Activated CD4-positive, alpha-beta T cell treated with anti-CD3 and anti-CD28 coated beads for 36 hours (primary cell): ENCODE measurements around the gene KIAA0232. TPM values are rescaled to one million over a fixed set of nuclear protein-coding genes. Genes with fewer than 3 reads are reported as not detected.

Source experiments
- ATAC-seq: fragments of 200-7000 bp; cut with Tn5 transposase; one replicate; pipeline ENCODE4 v1.10.0; 2021; ENCODE audit warnings: mild to moderate bottlenecking, moderate library complexity
- CTCF ChIA-PET: fragments of 350-600 bp; sonication (Branson Sonifier 250); formaldehyde crosslinking; loops from one replicate; lab custom pipeline; 2021; ENCODE audit warnings: antibody characterized with exemption; lab: Charles Lee
- POLR2A ChIA-PET: fragments of 350-600 bp; sonication (Branson Sonifier 250); formaldehyde crosslinking; loops from one replicate; lab custom pipeline; 2021; ENCODE audit warnings: antibody characterized with exemption, inconsistent platforms; lab: Charles Lee
- DNase-seq: peaks from one replicate; pipeline ENCODE4 v3.0.0-alpha.2; 2020
- H3K27ac Mint-ChIP-seq: one replicate; pipeline ENCODE4 v1.8.0; 2021; ENCODE audit warnings: mixed read lengths
- H3K27me3 Mint-ChIP-seq: one replicate; pipeline ENCODE4 v1.8.0; 2021; ENCODE audit warnings: mixed read lengths
- H3K36me3 Mint-ChIP-seq: one replicate; pipeline ENCODE4 v1.8.0; 2021; ENCODE audit warnings: low read depth, mixed read lengths
- H3K4me1 Mint-ChIP-seq: one replicate; pipeline ENCODE4 v1.8.0; 2021; ENCODE audit warnings: mixed read lengths
- H3K4me3 Mint-ChIP-seq: one replicate; pipeline ENCODE4 v1.8.0; 2021; ENCODE audit warnings: mild to moderate bottlenecking, moderate library complexity, mixed read lengths
- H3K9me3 Mint-ChIP-seq: one replicate; pipeline ENCODE4 v1.8.0; 2021; ENCODE audit warnings: low read depth, mixed read lengths
- intact Hi-C, 2 experiments: fragments of 100-400 bp; cut with DNase I in 1 of 2; cut with micrococcal nuclease in 1 of 2; formaldehyde crosslinking; loops; one replicate each; pipeline versions ENCODE4 v1.14.2 to v1.15.1; 2022 to 2024; cut with DNase I, micrococcal nuclease
- total RNA-seq, 2 experiments: library from RNA; stranded (reverse); gene quantifications; one replicate each; pipeline ENCODE4 v1.2.3, GENCODE V29; 2021

KIAA0232 gene
- total RNA-seq, 2 experiments from 2014 or later = 9.4 to 13.1 TPM

- Mint-ChIP-seq H3K36me3 (peaks cover 28% of the 10 kb centered on the region), H3K9me3 (no peaks in the 10 kb centered on the region), H3K4me1 (no peaks in the 10 kb centered on the region), H3K27ac (no peak overlapping the region), H3K4me3 (no peak overlapping the region), H3K27me3 (no peaks in the 10 kb centered on the region)
- CTCF ChIA-PET = interaction anchor here (0.8 to 6.2 kb wide), 9 partner anchors 10 to 167 kb away, joined by 3 to 157 read pairs (median 14); partner anchors contain the start of gene BLOC1S4
- intact Hi-C loops = loop anchor here (1.0 to 5.0 kb wide), 4 partner anchors 92 to 201 kb away; partner anchors contain the start of gene KIAA0232 (in 2 of the 2)
- POLR2A ChIA-PET = no interaction called here
- ATAC-seq = no peak
- no peak for DNase-seq
Observed at GRCh38 chr4:6874981-6875380, 92.5 kb downstream of the KIAA0232 start.

- Mint-ChIP-seq H3K36me3 (peaks cover 30% of the 10 kb centered on the region), H3K4me1 (no peaks in the 10 kb centered on the region), H3K4me3 (no peak overlapping the region), H3K9me3 (no peaks in the 10 kb centered on the region), H3K27me3 (no peaks in the 10 kb centered on the region), H3K27ac (no peak overlapping the region)
- ATAC-seq (no peak), DNase-seq (no peak)
- CTCF ChIA-PET = interaction anchor here (1.9 to 6.2 kb wide), 5 partner anchors 11 to 157 kb away, joined by 5 to 157 read pairs (median 17); partner anchors contain the start of gene BLOC1S4
- intact Hi-C loops = loop anchor here in 1 of 2 experiments (2.0 kb wide), 1 partner anchor 93 kb away; the partner anchor contains the start of gene KIAA0232
- POLR2A ChIA-PET = no interaction called here
Observed at GRCh38 chr4:6875431-6875831, 92.9 kb downstream of the KIAA0232 start.

- intact Hi-C loops = no loop called here
- DNase-seq (no peak), ATAC-seq (no peak)
- Mint-ChIP-seq H3K4me3 (no peak overlapping the region), H3K9me3 (no peaks in the 10 kb centered on the region), H3K27ac (no peak overlapping the region), H3K4me1 (no peaks in the 10 kb centered on the region), H3K36me3 (peaks cover 35% of the 10 kb centered on the region), H3K27me3 (no peaks in the 10 kb centered on the region)
- POLR2A ChIA-PET = no interaction called here
- CTCF ChIA-PET = interaction anchor here (0.7 to 6.2 kb wide), 2 partner anchors 158 to 1323 kb away, joined by 4 to 157 read pairs; partner anchors contain the start of genes BLOC1S4 and SH3TC1
Observed at GRCh38 chr4:6876440-6876839, 93.9 kb downstream of the KIAA0232 start.

- DNase-seq (no peak), ATAC-seq (no peak)
- POLR2A ChIA-PET = no interaction called here
- H3K9me3 Mint-ChIP-seq = no peaks in the 10 kb centered on the region
- CTCF ChIA-PET = interaction anchor here (6.2 kb wide), 1 partner anchor 159 kb away, joined by 157 read pairs; the partner anchor contains the start of gene BLOC1S4
- H3K4me1 Mint-ChIP-seq = no peaks in the 10 kb centered on the region
- H3K27ac Mint-ChIP-seq = no peak overlapping the region
- H3K27me3 Mint-ChIP-seq = no peaks in the 10 kb centered on the region
- peaks cover 38% of the 10 kb centered on the region for H3K36me3 Mint-ChIP-seq
- H3K4me3 Mint-ChIP-seq = no peak overlapping the region
- intact Hi-C loops = no loop called here
Observed at GRCh38 chr4:6877067-6877466, 94.5 kb downstream of the KIAA0232 start.

- DNase-seq (no peak), ATAC-seq (no peak)
- CTCF ChIA-PET = interaction anchor here (0.6 to 0.9 kb wide), 2 partner anchors 54 to 438 kb away, joined by 3 read pairs; no protein-coding TSS in a partner anchor
- H3K9me3 Mint-ChIP-seq = no peaks in the 10 kb centered on the region
- peak overlapping the region; percentile 3 for H3K27ac Mint-ChIP-seq
- intact Hi-C loops = no loop called here
- H3K36me3 Mint-ChIP-seq = peaks cover 46% of the 10 kb centered on the region
- H3K27me3 Mint-ChIP-seq = no peaks in the 10 kb centered on the region
- no peak overlapping the region for H3K4me3 Mint-ChIP-seq
- no peaks in the 10 kb centered on the region for H3K4me1 Mint-ChIP-seq
- POLR2A ChIA-PET = no interaction called here
Observed at GRCh38 chr4:6878451-6879059, 96.0 kb downstream of the KIAA0232 start.

- no peak overlapping the region for H3K27ac Mint-ChIP-seq
- ATAC-seq (no peak), DNase-seq (no peak)
- H3K36me3 Mint-ChIP-seq = peaks cover 42% of the 10 kb centered on the region
- no peaks in the 10 kb centered on the region for H3K27me3 Mint-ChIP-seq
- intact Hi-C loops = no loop called here
- CTCF ChIA-PET = no interaction called here
- H3K4me1 Mint-ChIP-seq = no peaks in the 10 kb centered on the region
- no peak overlapping the region for H3K4me3 Mint-ChIP-seq
- POLR2A ChIA-PET = no interaction called here
- no peaks in the 10 kb centered on the region for H3K9me3 Mint-ChIP-seq
Observed at GRCh38 chr4:6880691-6881090, 98.2 kb downstream of the KIAA0232 start.

- CTCF ChIA-PET = interaction anchor here (0.7 kb wide), 1 partner anchor 1389 kb away, joined by 3 read pairs; no protein-coding TSS in a partner anchor
- Mint-ChIP-seq H3K27ac (no peak overlapping the region), H3K4me1 (no peaks in the 10 kb centered on the region), H3K36me3 (peaks cover 36% of the 10 kb centered on the region), H3K27me3 (no peaks in the 10 kb centered on the region), H3K4me3 (no peak overlapping the region), H3K9me3 (no peaks in the 10 kb centered on the region)
- no peak for ATAC-seq
- no peak for DNase-seq
- POLR2A ChIA-PET = interaction anchor here (0.7 kb wide), 1 partner anchor 1261 kb away, joined by 5 read pairs; no protein-coding TSS in a partner anchor
- intact Hi-C loops = no loop called here
Observed at GRCh38 chr4:6881908-6882307, 99.4 kb downstream of the KIAA0232 start.

GRCh38 chr4:6884341-6884870, 101.9 kb downstream of the KIAA0232 start:
- Mint-ChIP-seq H3K27ac (no peak overlapping the region), H3K4me3 (no peak overlapping the region), H3K4me1 (no peaks in the 10 kb centered on the region), H3K27me3 (no peaks in the 10 kb centered on the region), H3K9me3 (no peaks in the 10 kb centered on the region), H3K36me3 (peaks cover 24% of the 10 kb centered on the region)
- CTCF ChIA-PET = interaction anchor here (1.9 to 4.5 kb wide), 2 partner anchors 11 to 166 kb away, joined by 9 to 36 read pairs; no protein-coding TSS in a partner anchor
- DNase-seq (no peak), ATAC-seq (no peak)
- intact Hi-C loops = no loop called here
- POLR2A ChIA-PET = no interaction called here

GRCh38 chr4:6885953-6886557, 103.5 kb downstream of the KIAA0232 start:
- DNase-seq = peak; percentile 36
- ChIA-PET POLR2A (interaction anchor here (0.6 to 1.0 kb wide), 2 partner anchors 56 to 164 kb away, joined by 3 to 7 read pairs; no protein-coding TSS in a partner anchor), CTCF (interaction anchor here (0.7 to 4.5 kb wide), 5 partner anchors 13 to 168 kb away, joined by 3 to 36 read pairs (median 4); no protein-coding TSS in a partner anchor)
- no peaks in the 10 kb centered on the region for H3K27me3 Mint-ChIP-seq
- H3K27ac Mint-ChIP-seq = peak overlapping the region; percentile 33
- peak; percentile 60 for ATAC-seq
- no peak overlapping the region for H3K4me3 Mint-ChIP-seq
- intact Hi-C loops = no loop called here
- peaks cover 23% of the 10 kb centered on the region for H3K36me3 Mint-ChIP-seq
- H3K9me3 Mint-ChIP-seq = peaks cover 10% of the 10 kb centered on the region
- H3K4me1 Mint-ChIP-seq = no peaks in the 10 kb centered on the region

GRCh38 chr4:6886886-6887285, 104.4 kb downstream of the KIAA0232 start:
- no peak overlapping the region for H3K27ac Mint-ChIP-seq
- no peak overlapping the region for H3K4me3 Mint-ChIP-seq
- CTCF ChIA-PET = interaction anchor here (4.5 kb wide), 1 partner anchor 13 kb away, joined by 36 read pairs; no protein-coding TSS in a partner anchor
- no peak for ATAC-seq
- POLR2A ChIA-PET = no interaction called here
- peaks cover 17% of the 10 kb centered on the region for H3K36me3 Mint-ChIP-seq
- intact Hi-C loops = no loop called here
- no peaks in the 10 kb centered on the region for H3K27me3 Mint-ChIP-seq
- H3K9me3 Mint-ChIP-seq = peaks cover 10% of the 10 kb centered on the region
- no peak for DNase-seq
- H3K4me1 Mint-ChIP-seq = peaks cover 4% of the 10 kb centered on the region
